Endothelial cell of umbilical vein (primary cell): ENCODE results near the gene KREMEN1. TPM values are rescaled to one million over a fixed set of nuclear protein-coding genes. Genes with fewer than 3 reads are reported as not detected.

Source experiments
- BruUV-seq: library from RNA; stranded (reverse); fragments of 400-500 nt; replicated peaks from 2 replicates; lab custom pipeline; 2021; lab: Mats Ljungman, UMichigan
- CTCF ChIA-PET: fragments of 300-600, 350-600 bp; sonication (Branson Sonifier 250); formaldehyde crosslinking; loops from one replicate; lab custom pipeline; 2021; ENCODE audit warnings: antibody characterized with exemption, inconsistent platforms; lab: Charles Lee
- POLR2A ChIA-PET: fragments of 300-600, 350-600 bp; sonication (Branson Sonifier 250); formaldehyde crosslinking; loops from one replicate; lab custom pipeline; 2021; ENCODE audit warnings: antibody characterized with exemption, inconsistent platforms; lab: Charles Lee
- DNase-seq: peaks from one replicate; pipeline ENCODE4 v3.0.0-alpha.2; 2011; ENCODE audit warnings: low read depth, low spot score
- FAIRE-seq: peaks from 2 replicates; lab custom pipeline; 2011; peaks lifted over from hg19 to GRCh38; lab: Jason Lieb, UNC
- H2AFZ ChIP-seq: 2 replicates; pipeline ENCODE4 v1.6.0; 2012; ENCODE audit warnings: low read depth, low read length, control low read depth, inconsistent platforms
- H3K27ac ChIP-seq: 2 replicates; pipeline ENCODE4 v1.5.1; 2011; ENCODE audit warnings: low read depth, mild to moderate bottlenecking, control low read depth, low read length, moderate library complexity; ENCODE audit not compliant: insufficient read depth
- H3K27me3 ChIP-seq, 2 experiments: 2 replicates each; pipeline versions ENCODE4 v1.6.0 to v1.6.1; 2011; ENCODE audit warnings: low read length in 2 of 2, mixed read lengths in 1 of 2; ENCODE audit not compliant: control insufficient read depth in 2 of 2, insufficient read depth in 2 of 2
- H3K36me3 ChIP-seq, 2 experiments: 2 replicates in 1 of 2; 3 replicates in 1 of 2; pipeline ENCODE4 v1.5.1; 2011; ENCODE audit warnings: low read length in 2 of 2, mild to moderate bottlenecking in 1 of 2, moderate library complexity in 1 of 2; ENCODE audit not compliant: control insufficient read depth in 2 of 2, insufficient read depth in 2 of 2; ENCODE audit errors: extremely low read depth in 1 of 2
- H3K4me1 ChIP-seq: 3 replicates; pipeline ENCODE4 v1.5.1; 2011; ENCODE audit warnings: mild to moderate bottlenecking, low read length; ENCODE audit not compliant: control insufficient read depth, insufficient read depth; ENCODE audit errors: extremely low read depth
- H3K4me2 ChIP-seq: 2 replicates; pipeline ENCODE4 v1.6.1; 2011; ENCODE audit warnings: low read length, control low read depth, mixed read lengths; ENCODE audit not compliant: insufficient read depth
- H3K4me3 ChIP-seq, 3 experiments: fragments of 200-600 bp in 1 of 3; sonication (generic), shearing (Covaris generic) in 1 of 3; replicated peaks in 1 of 3; 2 replicates each; pipeline ENCODE4 v1.5.1; 2011 to 2016; ENCODE audit warnings: control low read depth in 3 of 3, low read length in 3 of 3, mild to moderate bottlenecking in 2 of 3, inconsistent platforms in 1 of 3, low read depth in 1 of 3, moderate library complexity in 1 of 3; ENCODE audit not compliant: insufficient read depth in 1 of 3
- H3K79me2 ChIP-seq: 2 replicates; pipeline ENCODE4 v1.6.0; 2012; ENCODE audit warnings: low read length, inconsistent platforms; ENCODE audit not compliant: control insufficient read depth, insufficient read depth
- H3K9ac ChIP-seq: replicated peaks from 2 replicates; pipeline ENCODE3; 2011; ENCODE audit warnings: low read length, control low read depth; ENCODE audit not compliant: insufficient read depth; ENCODE audit errors: extremely low read depth
- H3K9me1 ChIP-seq: replicated peaks from 3 replicates; pipeline ENCODE4 v1.6.0; 2011; ENCODE audit warnings: mild to moderate bottlenecking, low read length; ENCODE audit not compliant: control insufficient read depth, insufficient read depth; ENCODE audit errors: extremely low read depth
- H3K9me3 ChIP-seq: replicated peaks from 2 replicates; pipeline ENCODE4 v1.5.1; 2012; ENCODE audit warnings: low read length, inconsistent platforms; ENCODE audit not compliant: control insufficient read depth, insufficient read depth
- H4K20me1 ChIP-seq: replicated peaks from 2 replicates; pipeline ENCODE3; 2011; ENCODE audit warnings: mild to moderate bottlenecking, low read length; ENCODE audit not compliant: control insufficient read depth, insufficient read depth; ENCODE audit errors: extremely low read depth
- CTCF ChIP-seq, 2 donors: IDR thresholded peaks; 1 replicate in 1 of 2; 2 replicates in 1 of 2; pipeline ENCODE4 v1.5.1; 2011; ENCODE audit warnings: low read length in 2 of 2, mild to moderate bottlenecking in 2 of 2, moderate library complexity in 2 of 2, control low read depth in 1 of 2, inconsistent platforms in 1 of 2, low read depth in 1 of 2; ENCODE audit not compliant: insufficient read depth in 1 of 2; ENCODE audit errors: extremely low read depth in 1 of 2
- EZH2 ChIP-seq: IDR thresholded peaks from 2 replicates; pipeline ENCODE4 v1.6.1; 2012; ENCODE audit warnings: borderline replicate concordance, low read depth, mild to moderate bottlenecking, moderate library complexity, low read length, inconsistent platforms; ENCODE audit not compliant: severe bottlenecking
- FOS ChIP-seq: IDR thresholded peaks from 2 replicates; pipeline ENCODE4 v1.6.1; 2011; ENCODE audit warnings: mild to moderate bottlenecking, low read length, moderate library complexity, borderline replicate concordance; ENCODE audit not compliant: insufficient read depth
- GATA2 ChIP-seq: IDR thresholded peaks from 2 replicates; pipeline ENCODE4 v1.7.0; 2011; ENCODE audit warnings: low read depth, mild to moderate bottlenecking, moderate library complexity, mixed read lengths, low read length; ENCODE audit not compliant: insufficient read length, insufficient read depth
- JUN ChIP-seq: IDR thresholded peaks from 2 replicates; pipeline ENCODE4 v1.6.1; 2011; ENCODE audit warnings: borderline replicate concordance, low read depth; ENCODE audit not compliant: insufficient read length, insufficient read depth
- MAX ChIP-seq: IDR thresholded peaks from 2 replicates; pipeline ENCODE4 v1.6.1; 2011; ENCODE audit not compliant: insufficient read depth, insufficient read length
- MYC ChIP-seq: IDR thresholded peaks from one replicate; pipeline ENCODE4 v1.6.1; 2011; ENCODE audit warnings: mild to moderate bottlenecking, low read depth, low read length
- POLR2A ChIP-seq: IDR thresholded peaks from 2 replicates; pipeline ENCODE4 v1.6.1; 2012; ENCODE audit warnings: low read depth, mild to moderate bottlenecking, control low read depth, low read length
- POLR2AphosphoS5 ChIP-seq: IDR thresholded peaks from 2 replicates; pipeline ENCODE4 v1.6.1; 2012; ENCODE audit warnings: low read depth, mild to moderate bottlenecking, control low read depth, low read length, moderate library complexity; ENCODE audit not compliant: insufficient read depth
- dilution Hi-C: fragments of 300-500 bp; cut with MboI; formaldehyde crosslinking; loops from one replicate; pipeline ENCODE4 v1.15.0; 2019; ENCODE audit warnings: low sequenced_read_pairs; ENCODE audit not compliant: extremely low pct_ligation_motif_present
- intact Hi-C: fragments of 100-400 bp; cut with micrococcal nuclease; formaldehyde crosslinking; loops from one replicate; pipeline ENCODE4 v1.10.0; 2022
- polyA plus RNA-seq, 4 experiments: library from polyadenylated mRNA; depleted of rRNA in 3 of 4; stranded (reverse) in 3 of 4; unstranded in 1 of 4; fragments of >200 nt; gene quantifications; 2 replicates each; pipeline versions ENCODE4 v1.2.1 to v1.2.3, GENCODE V29; 2011 to 2012; ENCODE audit warnings: missing spikeins in 1 of 4
- total RNA-seq: library from RNA; stranded (reverse); gene quantifications from 2 replicates; pipeline ENCODE4 v1.2.3, GENCODE V29; 2021

KREMEN1 gene
- total and polyA plus RNA-seq, 2 donors (not counting 3 experiments of a cell fraction or from before 2014, with no cell fraction given) = 0.58 to 1.1 TPM

GRCh38 chr22:29032584-29032983, 40.3 kb upstream of the KREMEN1 start:
- Histone ChIP-seq H3K79me2 (no peaks in the 10 kb centered on the region), H3K4me1 (peaks cover 27% of the 10 kb centered on the region), H3K9me1 (no peaks in the 10 kb centered on the region), H2AFZ (no peak overlapping the region), H3K9ac (peak overlapping the region; percentile 24), H3K36me3 (no peaks in the 10 kb centered on the region), H3K27ac (peak overlapping the region; percentile 99), H3K4me3 (no peak overlapping the region), H3K9me3 (no peaks in the 10 kb centered on the region), H4K20me1 (no peaks in the 10 kb centered on the region), H3K27me3 (no peaks in the 10 kb centered on the region), H3K4me2 (peak overlapping the region; percentile 23)
- FAIRE-seq (peak; percentile 87), DNase-seq (peak; percentile 57)
- no TSS peak for BruUV-seq
- peak; percentile 42 for TF ChIP-seq JUN
- no peak for TF ChIP-seq EZH2
- ChIA-PET CTCF (interaction anchor here (1.8 to 3.2 kb wide), 3 partner anchors 8 to 432 kb away, joined by 6 to 38 read pairs (median 23); no protein-coding TSS in a partner anchor), POLR2A (no interaction called here)
- intact Hi-C loops (loop anchor here (5.0 kb wide), 1 partner anchor 100 kb away; no protein-coding TSS in a partner anchor), dilution Hi-C loops (no loop called here)

GRCh38 chr22:29037340-29037932, 35.4 kb upstream of the KREMEN1 start:
- H3K9me1 ChIP-seq = no peaks in the 10 kb centered on the region
- no peaks in the 10 kb centered on the region for H3K27me3 ChIP-seq
- no peaks in the 10 kb centered on the region for H3K9me3 ChIP-seq
- DNase-seq (no peak), FAIRE-seq (no peak)
- no peak overlapping the region for H3K27ac ChIP-seq
- intact Hi-C loops (no loop called here), dilution Hi-C loops (no loop called here)
- no peak overlapping the region for H3K9ac ChIP-seq
- no peak overlapping the region for H2AFZ ChIP-seq
- no TSS peak for BruUV-seq
- POLR2A ChIA-PET = no interaction called here
- CTCF ChIA-PET = interaction anchor here (10.2 kb wide), 1 partner anchor 179 kb away, joined by 256 read pairs; no protein-coding TSS in a partner anchor
- TF ChIP-seq MYC (no peak), FOS (no peak), POLR2AphosphoS5 (no peak), CTCF (IDR thresholded peaks at IDR 0.05; ENCODE audit: extremely low read depth in 1 of 2, insufficient read depth in 1 of 2, low read depth in 1 of 2, low read length in 2 of 2) (no peak), JUN (no peak), MAX (no peak), EZH2 (no peak), POLR2A (no peak), GATA2 (no peak)
- H3K4me2 ChIP-seq = no peak overlapping the region
- no peaks in the 10 kb centered on the region for H4K20me1 ChIP-seq
- no peaks in the 10 kb centered on the region for H3K79me2 ChIP-seq
- H3K4me3 ChIP-seq = no peak overlapping the region
- no peaks in the 10 kb centered on the region for H3K36me3 ChIP-seq
- H3K4me1 ChIP-seq = peaks cover 20% of the 10 kb centered on the region
